GM12872 (cell line): ENCODE results near the gene LSM7.

Experiments
- CTCF ChIP-seq: IDR thresholded peaks from 3 replicates; pipeline ENCODE4 v1.5.1; 2011; ENCODE audit warnings: low read depth, mild to moderate bottlenecking, low read length, moderate library complexity; ENCODE audit not compliant: insufficient read depth

Gene LSM7

GRCh38 chr19:2334426-2334825 lies 6.0 kb upstream of the LSM7 start:
- TF ChIP-seq CTCF, result no peak

DNA sequence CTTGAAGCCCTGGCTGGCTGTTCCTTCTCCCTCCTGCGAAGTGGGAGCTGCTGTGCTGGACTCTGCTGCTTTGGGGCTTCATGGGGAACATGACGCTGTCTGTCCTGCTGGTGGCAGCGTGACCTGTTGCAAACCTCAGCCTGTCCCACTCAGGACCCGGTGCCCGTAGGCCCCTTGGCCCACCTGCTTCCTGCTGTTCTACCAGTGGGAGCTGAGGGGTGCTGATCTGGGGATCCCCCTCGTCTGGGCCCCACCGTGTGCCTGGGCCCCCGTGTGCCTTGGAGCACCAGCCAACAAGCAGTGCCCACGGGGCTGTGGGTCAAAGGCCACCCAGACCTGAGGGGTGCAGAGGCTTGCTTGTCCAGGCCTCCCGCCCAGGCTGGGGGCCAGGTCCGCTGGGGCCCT lies 5.4 kb upstream of the LSM7 start:
- 0 out of 3 replicates have a peak, but pooled peaks have one; percentile 5 for TF ChIP-seq CTCF

DNA sequence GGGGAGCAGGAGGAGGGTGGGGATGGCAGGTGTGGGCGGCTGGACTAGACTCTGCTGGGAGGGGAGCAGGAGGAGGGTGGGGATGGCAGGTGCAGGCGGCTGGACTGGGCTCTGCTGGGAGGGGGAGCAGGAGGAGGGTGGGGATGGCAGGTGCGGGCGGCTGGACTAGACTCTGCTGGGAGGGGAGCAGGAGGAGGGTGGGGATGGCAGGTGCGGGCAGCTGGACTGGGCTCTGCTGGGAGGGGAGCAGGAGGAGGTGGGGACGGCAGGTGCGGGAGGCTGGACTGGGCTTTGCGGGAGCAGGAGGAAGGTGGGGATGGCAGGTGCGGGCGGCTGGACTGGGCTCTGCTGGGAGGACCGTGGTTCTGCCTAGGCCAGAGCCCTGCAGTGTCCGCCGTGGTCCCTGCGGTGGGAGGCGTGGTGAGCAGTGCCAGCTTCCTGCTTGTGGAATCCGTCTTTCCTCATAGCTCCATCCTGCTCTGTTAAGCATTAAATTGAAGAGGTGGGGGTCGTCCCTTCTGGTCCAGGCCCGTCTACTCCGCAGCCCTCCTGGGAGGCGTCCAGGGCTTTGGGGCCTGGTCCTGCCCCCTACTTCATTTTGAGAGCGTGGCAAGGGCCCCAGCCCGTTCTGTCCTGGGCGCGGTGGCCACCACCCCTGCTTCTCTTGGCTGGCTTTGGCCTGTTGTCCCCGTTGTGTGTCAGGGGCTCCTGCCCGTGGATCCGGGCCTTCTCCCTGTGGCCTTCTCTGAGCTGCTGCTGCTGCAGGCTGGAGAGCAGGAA lies 4.8 kb upstream of the LSM7 start:
- TF ChIP-seq CTCF, result no peak

- TF ChIP-seq CTCF, result no peak
Observed at GRCh38 chr19:2332341-2333026, 4.1 kb upstream of the LSM7 start.

- no peak for TF ChIP-seq CTCF
Observed at GRCh38 chr19:2331601-2332246, 3.3 kb upstream of the LSM7 start.

DNA sequence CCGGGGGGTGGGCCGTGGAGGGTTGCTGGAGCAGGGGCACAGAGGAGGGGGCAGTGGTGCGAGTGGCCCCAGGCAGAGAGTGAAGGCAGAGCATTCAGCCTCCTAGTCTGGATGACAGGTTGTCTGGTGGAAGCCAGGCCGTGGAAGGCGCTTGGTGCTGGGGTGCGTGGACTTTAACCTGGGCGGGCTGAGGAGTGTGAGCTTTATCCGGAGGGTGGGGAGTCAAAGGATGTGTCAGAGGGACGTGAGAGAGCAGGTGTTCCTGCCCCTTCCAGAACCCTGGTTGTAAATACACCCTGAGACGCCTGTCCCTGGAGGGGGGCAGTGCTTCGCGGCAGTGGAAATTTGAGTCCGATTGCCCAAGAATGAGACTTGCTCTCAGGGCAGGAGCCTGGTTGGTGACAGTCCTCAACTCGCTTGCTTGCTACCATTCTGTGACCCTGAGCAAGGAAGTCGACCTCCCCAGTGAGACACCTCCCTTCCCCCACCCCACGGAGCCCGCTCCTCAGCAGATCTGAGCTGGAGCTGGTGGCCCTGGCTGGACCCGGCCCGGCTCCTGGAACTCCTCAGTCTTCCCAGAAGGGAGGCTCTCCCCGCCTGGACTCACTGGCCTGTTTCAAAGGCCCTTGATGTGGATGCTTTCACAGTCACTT lies 2.4 kb upstream of the LSM7 start:
- no peak for TF ChIP-seq CTCF

DNA sequence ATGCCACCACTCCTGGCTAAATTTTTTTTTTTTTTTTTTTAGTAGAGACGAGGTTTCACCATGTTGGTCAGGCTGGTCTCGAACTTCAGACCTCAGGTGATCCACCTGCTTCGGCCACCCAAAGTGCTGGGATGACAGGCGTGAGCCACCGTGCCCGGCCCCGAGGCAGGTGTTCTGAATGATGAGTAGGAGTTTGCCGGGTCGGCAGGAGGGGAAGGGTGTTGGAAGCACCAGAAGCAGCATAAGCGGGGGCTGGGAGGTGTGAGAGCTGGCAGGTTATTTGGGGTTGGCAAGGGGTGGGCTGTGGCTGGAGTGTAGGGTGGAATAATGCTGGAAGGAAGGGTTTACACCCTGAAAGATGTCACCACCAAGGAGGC lies 1.9 kb upstream of the LSM7 start:
- no peak for TF ChIP-seq CTCF
